Ishikawa (cell line): ENCODE measurements around the gene NDP.

Experiments used
- CEBPB ChIP-seq: IDR thresholded peaks from 2 replicates; pipeline ENCODE4 v1.6.1; 2012
- CREB1 ChIP-seq: IDR thresholded peaks from 2 replicates; pipeline ENCODE4 v1.6.1; 2012; ENCODE audit warnings: low read depth
- EGR1 ChIP-seq: IDR thresholded peaks from 2 replicates; pipeline ENCODE4 v1.6.1; 2012
- EP300 ChIP-seq: IDR thresholded peaks from 2 replicates; pipeline ENCODE4 v1.6.1; 2012; ENCODE audit warnings: borderline replicate concordance
- FOXM1 ChIP-seq: IDR thresholded peaks from 2 replicates; pipeline ENCODE4 v1.6.1; 2012; ENCODE audit warnings: low read depth, borderline replicate concordance
- MAX ChIP-seq: IDR thresholded peaks from 2 replicates; pipeline ENCODE4 v1.6.1; 2012
- NFIC ChIP-seq: IDR thresholded peaks from 2 replicates; pipeline ENCODE4 v1.6.1; 2012
- RAD21 ChIP-seq: IDR thresholded peaks from 2 replicates; pipeline ENCODE4 v1.6.1; 2012; ENCODE audit warnings: low read depth
- TAF1 ChIP-seq: IDR thresholded peaks from 2 replicates; pipeline ENCODE4 v1.6.1; 2012; ENCODE audit warnings: low read depth, mild to moderate bottlenecking
- TCF12 ChIP-seq: IDR thresholded peaks from 2 replicates; pipeline ENCODE4 v1.6.1; 2012; ENCODE audit warnings: low read depth
- TEAD4 ChIP-seq: IDR thresholded peaks from 2 replicates; pipeline ENCODE4 v1.6.1; 2012
- YY1 ChIP-seq: IDR thresholded peaks from 2 replicates; pipeline ENCODE4 v1.6.1; 2012; ENCODE audit warnings: low read depth
- ZBTB7A ChIP-seq: IDR thresholded peaks from 2 replicates; pipeline ENCODE4 v1.6.1; 2012; ENCODE audit warnings: low read depth
- TF ChIP-seq, protein P1 (sequence below): IDR thresholded peaks from 2 replicates; pipeline ENCODE4 v1.6.1; 2012
- TF ChIP-seq, protein P2 (sequence below): IDR thresholded peaks from 2 replicates; pipeline ENCODE4 v1.6.1; 2012; ENCODE audit warnings: low read depth, mild to moderate bottlenecking

The NDP gene

GRCh38 chrX:43973249-43974099 is at the start of gene NDP:
NDP (minus strand) TSS chrX:43973390; CDS start chrX:43958645, 14,745 bp downstream.
- TF ChIP-seq MAX (no peak), RAD21 (no peak), EGR1 (no peak), EP300 (no peak), TAF1 (no peak)
- TF ChIP-seq, protein P1, sequence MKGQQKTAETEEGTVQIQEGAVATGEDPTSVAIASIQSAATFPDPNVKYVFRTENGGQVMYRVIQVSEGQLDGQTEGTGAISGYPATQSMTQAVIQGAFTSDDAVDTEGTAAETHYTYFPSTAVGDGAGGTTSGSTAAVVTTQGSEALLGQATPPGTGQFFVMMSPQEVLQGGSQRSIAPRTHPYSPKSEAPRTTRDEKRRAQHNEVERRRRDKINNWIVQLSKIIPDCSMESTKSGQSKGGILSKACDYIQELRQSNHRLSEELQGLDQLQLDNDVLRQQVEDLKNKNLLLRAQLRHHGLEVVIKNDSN = no peak

DNA sequence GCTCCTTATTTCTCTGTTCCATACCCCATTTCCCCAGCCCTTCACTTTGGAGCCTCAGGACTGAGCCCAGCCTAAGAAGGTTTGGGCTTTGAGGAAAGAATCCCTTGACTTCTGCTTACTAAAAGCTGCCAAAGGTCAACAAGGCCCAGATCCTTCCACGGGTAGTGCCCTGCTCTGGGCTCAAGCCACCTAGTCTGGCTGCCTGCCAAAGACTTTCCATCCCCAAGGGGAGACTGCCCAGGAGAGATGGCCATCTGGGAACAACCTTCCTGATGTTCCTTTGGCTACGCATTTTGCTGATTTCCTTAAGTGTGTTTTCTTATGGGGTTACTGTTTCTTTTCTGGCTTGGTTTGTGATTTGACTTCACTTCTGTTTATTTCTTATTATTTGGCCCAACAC is 49.8 kb upstream of the NDP start:
- TF ChIP-seq TEAD4 (no peak), NFIC (no peak), EP300 (no peak), TAF1 (no peak), CEBPB (no peak), TCF12 (no peak), CREB1 (no peak), FOXM1 (no peak), RAD21 (no peak), MAX (no peak), ZBTB7A (no peak), EGR1 (no peak), YY1 (no peak)
- TF ChIP-seq, protein P2, sequence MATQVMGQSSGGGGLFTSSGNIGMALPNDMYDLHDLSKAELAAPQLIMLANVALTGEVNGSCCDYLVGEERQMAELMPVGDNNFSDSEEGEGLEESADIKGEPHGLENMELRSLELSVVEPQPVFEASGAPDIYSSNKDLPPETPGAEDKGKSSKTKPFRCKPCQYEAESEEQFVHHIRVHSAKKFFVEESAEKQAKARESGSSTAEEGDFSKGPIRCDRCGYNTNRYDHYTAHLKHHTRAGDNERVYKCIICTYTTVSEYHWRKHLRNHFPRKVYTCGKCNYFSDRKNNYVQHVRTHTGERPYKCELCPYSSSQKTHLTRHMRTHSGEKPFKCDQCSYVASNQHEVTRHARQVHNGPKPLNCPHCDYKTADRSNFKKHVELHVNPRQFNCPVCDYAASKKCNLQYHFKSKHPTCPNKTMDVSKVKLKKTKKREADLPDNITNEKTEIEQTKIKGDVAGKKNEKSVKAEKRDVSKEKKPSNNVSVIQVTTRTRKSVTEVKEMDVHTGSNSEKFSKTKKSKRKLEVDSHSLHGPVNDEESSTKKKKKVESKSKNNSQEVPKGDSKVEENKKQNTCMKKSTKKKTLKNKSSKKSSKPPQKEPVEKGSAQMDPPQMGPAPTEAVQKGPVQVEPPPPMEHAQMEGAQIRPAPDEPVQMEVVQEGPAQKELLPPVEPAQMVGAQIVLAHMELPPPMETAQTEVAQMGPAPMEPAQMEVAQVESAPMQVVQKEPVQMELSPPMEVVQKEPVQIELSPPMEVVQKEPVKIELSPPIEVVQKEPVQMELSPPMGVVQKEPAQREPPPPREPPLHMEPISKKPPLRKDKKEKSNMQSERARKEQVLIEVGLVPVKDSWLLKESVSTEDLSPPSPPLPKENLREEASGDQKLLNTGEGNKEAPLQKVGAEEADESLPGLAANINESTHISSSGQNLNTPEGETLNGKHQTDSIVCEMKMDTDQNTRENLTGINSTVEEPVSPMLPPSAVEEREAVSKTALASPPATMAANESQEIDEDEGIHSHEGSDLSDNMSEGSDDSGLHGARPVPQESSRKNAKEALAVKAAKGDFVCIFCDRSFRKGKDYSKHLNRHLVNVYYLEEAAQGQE = no peak
- TF ChIP-seq, protein P1 = no peak

- TF ChIP-seq EGR1 = no peak
Measured at GRCh38 chrX:44020693-44021092, 47.5 kb upstream of the NDP start.

DNA sequence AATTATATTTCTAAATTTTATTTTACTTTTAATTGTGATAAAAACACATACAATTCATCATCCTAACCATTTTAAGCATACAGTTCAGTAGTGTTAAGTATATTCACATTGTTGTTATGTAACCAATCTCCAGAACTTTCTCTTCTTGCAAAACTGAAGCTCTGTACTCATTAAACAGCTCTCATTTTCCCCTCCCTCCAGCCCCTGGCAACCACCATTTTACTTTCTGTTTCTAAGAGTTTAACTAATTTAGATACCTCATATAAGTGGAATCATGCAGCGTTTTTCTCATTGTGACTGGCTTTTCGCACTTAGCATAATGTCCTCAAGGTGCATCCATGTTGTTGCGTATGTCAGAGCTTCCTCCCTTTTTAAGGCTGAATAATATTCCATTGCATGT is 46.7 kb upstream of the NDP start:
- TF ChIP-seq EP300 (no peak), FOXM1 (no peak), RAD21 (no peak), ZBTB7A (no peak), MAX (no peak), TCF12 (no peak), TAF1 (no peak), EGR1 (no peak), NFIC (no peak), TEAD4 (no peak), CREB1 (no peak), CEBPB (no peak), YY1 (no peak)
- TF ChIP-seq, protein P2 = no peak
- TF ChIP-seq, protein P1 = no peak

DNA sequence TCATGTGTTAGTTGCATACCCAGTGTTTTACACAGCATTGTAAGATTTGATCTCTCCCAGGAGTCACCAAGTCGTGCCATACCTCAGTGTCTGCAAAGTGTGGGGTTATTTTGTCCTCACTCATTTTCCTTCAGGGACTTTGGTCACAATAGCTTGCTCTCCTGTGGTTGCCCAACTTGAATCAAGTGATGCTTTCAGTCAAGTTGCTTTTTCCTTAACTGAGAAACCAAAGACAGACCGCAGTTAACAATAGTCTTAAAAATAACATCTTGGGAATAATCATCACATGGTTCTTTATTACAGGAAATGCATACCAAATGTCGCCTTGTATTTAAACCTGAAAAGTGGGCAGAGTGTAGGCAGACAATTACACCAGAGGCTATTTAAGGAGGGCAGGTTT is 44.5 kb upstream of the NDP start:
- TF ChIP-seq TEAD4 = no peak
- no peak for TF ChIP-seq NFIC
- TF ChIP-seq, protein P1 = no peak
- TF ChIP-seq MAX = no peak
- no peak for TF ChIP-seq EGR1
- TF ChIP-seq CREB1 = no peak
- no peak for TF ChIP-seq EP300
- no peak for TF ChIP-seq RAD21
- no peak for TF ChIP-seq TAF1
- TF ChIP-seq, protein P2 = no peak
- TF ChIP-seq TCF12 = no peak
- no peak for TF ChIP-seq ZBTB7A
- no peak for TF ChIP-seq CEBPB
- TF ChIP-seq YY1 = no peak
- no peak for TF ChIP-seq FOXM1
